GM19035 (cell line): Measurements from ENCODE around the gene CXCL8.

Source experiments
- ATAC-seq: cut with Tn5 transposase; IDR thresholded peaks from one replicate; pipeline ENCODE4 v1.9.1; 2021; ENCODE audit not compliant: unreplicated experiment

Gene CXCL8

DNA sequence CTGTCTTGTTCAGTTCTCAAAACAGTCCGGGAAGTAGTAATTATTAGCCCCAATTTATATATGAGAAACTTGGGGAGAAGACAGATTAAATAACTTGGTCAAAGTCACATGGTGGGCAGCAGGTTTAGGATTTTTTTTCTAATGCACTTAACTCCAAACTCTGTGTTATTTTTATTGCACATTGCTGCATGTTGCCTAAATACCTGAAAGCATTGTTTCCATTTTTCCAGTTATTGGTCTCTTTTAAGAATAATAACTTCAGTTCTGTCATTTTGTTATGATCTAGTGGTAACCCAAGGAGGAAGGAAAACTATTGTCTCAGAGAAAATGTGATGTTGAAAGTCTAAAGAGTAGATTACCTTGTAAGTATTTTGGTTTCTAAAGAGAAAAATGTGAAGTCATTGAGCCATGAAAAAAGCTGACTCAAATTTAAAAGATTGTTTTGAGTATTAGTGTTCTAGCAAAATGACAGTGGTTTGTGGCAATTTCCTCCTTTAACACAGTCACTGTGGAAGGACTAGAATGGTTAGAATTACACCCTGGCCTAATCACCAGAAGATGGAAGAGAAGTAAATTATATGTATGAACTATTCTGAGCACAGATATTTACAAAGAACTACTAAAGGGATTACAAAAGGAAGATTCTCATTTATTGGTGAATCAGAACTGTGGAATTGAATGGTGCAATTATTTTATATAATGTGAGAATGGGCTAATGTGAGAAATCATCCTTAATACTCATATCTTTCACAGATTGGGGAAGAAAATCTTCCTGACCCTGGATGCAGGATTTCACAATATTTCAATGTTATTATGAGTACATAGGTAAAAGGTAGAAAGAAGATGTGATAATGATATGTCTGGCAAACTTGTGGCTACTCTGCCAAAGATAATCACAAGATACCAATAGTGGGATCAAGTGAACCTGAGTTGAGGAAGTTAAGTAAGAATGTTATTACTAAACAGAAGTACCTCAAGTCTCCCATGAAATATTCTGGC lies 21.7 kb upstream of the CXCL8 start:
- ATAC-seq = peak; percentile 90

DNA sequence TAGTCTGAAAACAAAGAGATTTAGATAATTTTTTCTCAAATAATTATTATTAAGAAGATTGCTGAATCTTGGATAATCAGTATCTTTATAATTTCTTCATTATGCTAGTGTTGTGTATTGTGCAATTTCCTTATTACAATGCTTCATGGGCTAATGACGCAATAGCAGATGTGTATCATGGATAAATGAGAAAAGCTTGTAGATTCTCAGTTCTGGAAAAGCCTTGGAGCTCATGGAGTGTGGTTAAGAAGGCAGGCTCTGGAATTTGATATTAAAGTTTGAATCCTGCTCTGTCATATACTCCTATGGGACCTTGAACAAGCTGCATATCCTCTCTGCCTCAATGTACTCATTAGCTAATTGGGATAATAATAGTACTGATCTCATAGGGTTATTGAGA lies 18.9 kb upstream of the CXCL8 start:
- ATAC-seq = no peak

DNA sequence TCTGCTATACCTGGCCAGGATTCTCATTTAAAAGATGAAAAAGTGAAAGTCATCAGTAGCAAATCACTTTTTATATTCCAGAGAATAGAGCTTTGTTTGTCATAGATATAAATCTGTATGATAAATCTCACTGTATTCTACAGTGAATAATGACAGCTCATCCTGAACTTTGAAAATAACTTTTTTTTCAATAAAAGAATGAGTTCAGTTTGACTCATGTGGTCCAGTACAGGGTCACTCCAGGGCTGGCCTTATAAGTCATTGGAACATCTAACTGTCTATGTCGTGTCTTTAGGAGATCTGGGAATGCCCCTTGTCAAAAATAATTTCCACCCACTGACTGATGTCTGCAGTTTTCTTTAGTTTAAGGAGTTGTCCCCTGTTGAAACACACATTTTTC lies 18.5 kb upstream of the CXCL8 start:
- no peak for ATAC-seq

DNA sequence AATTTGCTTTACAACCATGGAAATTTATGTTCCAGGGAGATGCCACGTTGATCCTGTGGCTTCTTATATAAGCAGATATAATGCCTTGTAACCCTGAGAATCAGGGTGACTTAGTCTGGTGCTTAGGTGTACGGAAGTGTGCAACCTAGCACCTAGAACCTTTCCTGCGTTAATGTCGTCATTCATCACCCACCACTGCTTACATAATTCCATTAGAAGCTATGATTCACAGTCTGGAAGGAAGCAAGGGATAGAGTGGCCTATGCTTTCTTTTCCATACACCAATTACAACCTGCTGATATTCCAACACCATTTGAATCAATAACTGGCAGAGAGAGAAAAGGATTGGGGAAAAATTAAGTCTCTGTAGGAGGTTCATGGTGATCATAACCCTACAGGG lies 17.3 kb upstream of the CXCL8 start:
- ATAC-seq = no peak

DNA sequence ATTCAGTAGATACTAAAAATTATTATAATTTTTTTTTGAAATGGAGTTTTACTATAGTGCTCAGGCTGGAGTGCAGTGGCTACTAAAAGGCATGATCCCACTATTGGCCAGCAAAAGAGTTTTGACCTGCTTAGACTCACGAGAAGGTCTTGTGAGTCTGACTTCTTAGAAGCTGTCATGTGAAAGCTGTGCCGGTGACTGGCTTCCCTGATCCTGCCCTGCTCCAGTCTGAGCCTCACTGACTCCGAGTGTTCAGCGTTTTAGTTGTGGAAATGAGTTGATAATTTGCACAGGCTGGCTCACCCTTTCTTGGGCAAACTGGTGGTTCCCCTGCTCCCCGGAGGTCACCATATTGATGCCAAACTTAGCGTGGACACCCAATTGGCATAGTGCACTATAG lies 16.4 kb upstream of the CXCL8 start:
- ATAC-seq = no peak

DNA sequence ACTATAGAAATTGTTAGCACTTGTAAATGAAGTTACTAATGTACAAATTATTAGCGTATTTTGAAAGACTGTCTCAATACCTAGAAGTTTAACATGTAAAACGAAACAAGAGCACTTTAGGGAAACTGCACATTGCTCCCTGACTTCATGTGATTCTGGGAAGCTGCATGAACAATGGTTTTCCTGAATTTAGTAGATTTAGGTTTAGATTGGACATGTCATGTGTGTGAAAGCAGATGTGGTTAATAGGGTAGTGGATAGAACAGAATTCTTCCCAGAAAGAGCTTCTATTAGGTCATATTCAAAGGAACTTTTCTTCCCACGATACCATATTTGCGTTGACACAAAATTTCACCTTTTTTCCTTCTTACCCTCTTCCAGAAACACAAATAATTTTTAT lies 14.9 kb upstream of the CXCL8 start:
- no peak for ATAC-seq

DNA sequence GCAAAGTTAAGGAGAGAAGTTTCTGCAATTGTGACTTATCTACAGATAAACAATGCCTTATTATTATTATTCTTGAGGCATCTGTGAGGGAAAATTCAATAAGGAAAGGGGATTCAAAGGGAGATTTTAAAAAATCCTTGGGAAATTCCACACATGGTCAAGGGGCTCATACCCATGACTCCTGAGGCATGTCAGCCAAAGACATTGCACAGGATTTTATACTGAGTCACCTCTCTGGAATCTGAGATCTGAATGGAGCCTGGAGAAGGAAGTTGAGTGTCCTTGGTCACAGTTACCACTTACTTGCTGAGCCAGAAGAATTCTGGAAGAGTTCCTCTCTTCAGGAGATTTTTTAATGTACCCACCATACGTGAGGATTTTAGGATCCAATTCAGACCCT lies 14.4 kb upstream of the CXCL8 start:
- ATAC-seq = no peak

DNA sequence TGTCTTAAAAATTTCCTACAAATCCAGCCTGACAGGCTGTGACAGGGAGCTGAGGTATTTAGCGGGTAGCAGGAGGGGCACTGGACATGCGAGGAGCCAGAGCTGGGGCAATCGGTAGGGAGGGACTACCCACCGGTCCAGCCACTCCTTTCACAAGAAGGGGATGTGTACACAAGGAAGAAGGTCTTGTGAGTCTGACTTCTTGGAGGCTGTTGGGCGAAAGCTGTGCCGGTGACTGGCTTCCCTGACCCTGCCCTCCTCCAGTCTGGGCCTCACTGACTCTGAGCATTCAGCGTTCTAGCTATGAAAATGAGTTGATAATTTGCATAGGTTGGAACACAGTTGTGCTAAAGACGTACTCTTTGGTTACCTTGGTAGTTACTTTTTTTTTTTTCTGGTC lies 12.7 kb upstream of the CXCL8 start:
- peak; percentile 76 for ATAC-seq

DNA sequence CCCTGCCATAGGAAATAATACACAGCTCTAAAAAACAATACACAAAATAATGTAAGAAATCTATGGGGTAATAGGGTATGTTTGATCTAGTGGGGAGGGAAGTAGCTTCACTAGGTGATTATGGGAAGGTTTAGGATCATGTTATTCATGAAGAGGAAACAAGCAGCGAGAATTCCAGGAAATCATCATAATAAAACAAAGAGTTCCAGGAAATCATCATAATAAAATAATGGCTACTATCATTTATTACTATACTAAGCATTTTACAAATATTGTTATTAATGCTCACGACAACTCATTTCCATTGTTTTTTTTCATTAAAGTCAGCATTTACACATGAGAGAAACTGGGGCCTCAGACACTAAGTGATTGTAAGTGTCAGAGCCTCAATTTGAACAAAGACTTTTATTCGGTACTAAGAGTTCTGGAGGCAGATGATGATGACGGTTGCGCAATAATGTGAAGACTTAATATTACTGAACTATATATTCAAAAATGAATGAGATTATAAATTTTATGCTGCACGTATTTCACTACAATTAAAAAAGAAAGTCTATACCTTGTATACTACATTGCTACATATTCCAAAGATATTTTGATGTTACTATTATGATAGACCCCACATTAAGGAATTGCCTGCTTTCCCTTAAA lies 12.2 kb upstream of the CXCL8 start:
- no peak for ATAC-seq

DNA sequence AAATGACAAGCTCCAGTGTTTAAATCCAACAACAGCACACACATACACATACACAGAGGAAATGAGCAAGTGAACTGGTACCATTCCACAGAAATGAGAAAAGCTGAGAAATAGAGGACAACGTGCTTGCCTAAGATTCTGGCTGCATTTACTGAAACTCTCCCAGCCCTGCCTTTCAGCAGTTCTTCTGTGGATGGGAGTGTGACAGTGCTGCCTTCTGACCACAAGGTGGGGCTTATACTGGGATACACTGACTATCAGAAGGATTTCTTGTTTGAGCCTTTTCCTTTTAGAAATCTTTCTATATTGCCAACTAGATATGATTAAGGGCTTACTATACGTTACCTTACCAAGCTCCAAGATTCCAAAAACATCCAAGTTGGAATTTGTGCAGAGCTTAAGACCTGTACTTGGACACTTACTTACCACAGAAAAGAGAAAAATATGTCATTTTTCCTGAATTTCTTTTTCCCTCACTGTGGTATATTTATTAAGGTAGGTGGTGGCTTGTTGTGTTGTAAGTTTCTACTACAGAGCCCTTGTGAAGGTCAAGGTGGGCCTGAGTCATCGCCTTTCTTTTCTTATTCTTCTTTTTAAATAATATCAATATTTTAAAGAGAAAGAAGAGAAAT lies 10.7 kb upstream of the CXCL8 start:
- peak; percentile 58 for ATAC-seq

DNA sequence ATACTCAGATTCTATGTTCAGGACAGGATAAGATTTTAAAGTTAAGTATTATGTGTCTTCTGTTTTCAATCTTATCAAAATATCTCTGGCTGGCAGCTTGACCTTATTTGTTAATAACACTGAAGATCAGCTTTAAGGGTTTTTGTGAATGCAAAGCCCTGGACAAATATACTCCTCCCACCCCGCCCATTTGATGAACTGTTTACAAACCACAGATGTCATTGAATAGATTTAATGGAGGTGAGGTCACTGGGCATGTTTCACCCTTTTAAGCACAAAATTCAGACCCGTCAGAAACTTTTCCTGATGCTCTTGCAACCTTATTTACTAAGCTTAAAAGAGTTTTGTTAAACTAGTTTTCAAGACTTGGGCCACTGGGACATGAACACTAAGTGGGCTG lies 10.1 kb upstream of the CXCL8 start:
- ATAC-seq = no peak

DNA sequence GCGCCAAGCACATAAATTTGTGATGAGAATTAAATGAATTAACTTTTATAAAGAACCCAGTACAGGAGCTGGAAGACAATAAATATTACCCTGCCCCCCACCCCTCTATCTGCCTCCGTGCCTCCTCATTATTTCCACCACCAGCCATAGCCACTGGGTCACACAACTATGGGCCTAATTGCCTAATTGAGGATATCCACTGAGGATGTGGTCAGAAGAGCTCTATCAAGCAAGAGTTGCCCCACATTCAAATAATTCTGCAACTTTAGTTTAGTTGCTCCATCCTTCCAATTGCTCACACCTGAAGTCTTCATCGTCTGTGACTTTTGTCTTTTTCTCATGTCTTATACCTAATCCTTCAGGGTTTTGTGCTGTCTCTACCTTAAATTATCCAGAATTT lies 9.5 kb upstream of the CXCL8 start:
- no peak for ATAC-seq

DNA sequence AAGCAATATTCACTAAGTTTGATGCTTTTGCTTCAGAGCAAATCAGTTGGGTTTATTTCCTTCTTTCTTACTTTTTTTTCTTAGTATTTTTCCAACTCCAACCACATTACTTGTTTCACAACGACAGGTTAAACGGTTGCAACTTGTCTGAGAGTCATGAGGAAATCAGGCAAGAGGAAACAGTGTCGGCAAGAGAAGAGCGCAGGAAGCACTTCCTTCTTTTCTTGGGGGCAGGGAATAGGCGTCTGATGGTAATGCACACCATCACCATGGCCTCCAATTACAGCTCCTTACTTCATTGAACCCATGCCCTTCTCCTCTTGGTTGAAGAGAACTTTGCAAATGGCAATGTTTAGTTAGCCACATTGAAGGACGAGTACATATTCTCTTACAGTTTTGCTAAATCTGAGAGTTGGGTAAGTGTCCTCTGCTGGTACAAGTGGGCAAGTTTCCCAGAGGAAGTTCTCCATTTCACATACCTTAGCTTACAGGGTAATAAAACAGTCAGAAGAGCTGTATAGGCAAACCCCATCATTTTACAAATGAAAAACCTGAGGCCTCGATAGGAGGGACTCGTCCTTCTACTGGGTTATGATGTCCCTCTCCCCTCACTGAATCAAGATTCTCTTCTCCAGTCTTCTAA lies 8.3 kb upstream of the CXCL8 start:
- ATAC-seq = no peak

DNA sequence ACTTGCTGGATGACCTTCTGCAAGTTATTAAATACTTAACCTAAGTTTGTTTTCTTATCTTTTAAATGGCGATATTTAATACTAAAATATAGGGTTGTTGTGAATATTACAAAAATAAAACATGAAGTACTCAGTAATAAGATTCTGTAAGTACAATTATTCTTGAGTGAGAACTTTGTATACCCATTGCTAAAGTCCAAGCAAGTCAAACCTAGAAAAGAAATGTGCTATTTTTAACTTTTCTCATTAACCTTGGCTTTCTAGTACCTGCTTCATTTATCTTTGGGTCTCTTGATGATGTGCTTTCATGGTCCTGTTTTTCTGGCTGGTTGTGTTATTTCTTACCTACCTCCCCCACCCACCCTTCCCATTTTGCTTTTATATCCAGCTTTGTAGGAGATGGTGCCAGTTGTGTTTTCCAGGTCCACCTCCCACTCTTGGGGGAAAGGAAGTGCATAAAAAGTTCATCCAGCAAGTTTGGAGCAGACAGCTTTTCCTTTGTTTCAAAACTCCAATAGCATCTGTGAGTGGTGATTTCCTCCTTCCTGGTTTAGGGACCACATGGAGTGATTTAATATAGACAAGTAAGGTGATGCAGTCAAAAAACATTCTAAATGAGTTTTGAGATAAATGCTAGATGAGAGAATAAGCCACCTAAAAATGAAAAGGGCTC lies 7.5 kb upstream of the CXCL8 start:
- ATAC-seq = no peak

DNA sequence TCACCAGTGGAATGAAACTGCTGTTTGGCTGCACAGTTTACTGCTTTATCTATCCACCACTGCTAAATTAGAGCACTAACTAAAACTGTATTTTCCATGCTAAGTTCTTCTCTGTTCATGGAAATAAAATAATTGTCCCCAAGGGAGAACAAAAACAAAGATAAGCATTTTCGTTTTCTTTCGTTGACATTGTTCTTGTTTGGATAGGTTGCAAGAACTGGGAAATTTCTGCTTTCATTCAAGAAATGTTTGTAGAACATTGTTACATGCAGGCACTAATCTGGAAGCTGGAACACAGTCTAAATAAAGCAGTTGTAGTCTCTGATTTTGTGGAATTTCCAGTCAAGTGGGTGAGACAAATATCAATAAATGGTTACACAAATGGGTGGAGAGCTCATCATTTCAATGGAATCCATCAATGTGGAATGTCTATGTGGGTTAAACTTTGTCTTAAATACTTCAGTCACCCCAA lies 5.8 kb upstream of the CXCL8 start:
- no peak for ATAC-seq

DNA sequence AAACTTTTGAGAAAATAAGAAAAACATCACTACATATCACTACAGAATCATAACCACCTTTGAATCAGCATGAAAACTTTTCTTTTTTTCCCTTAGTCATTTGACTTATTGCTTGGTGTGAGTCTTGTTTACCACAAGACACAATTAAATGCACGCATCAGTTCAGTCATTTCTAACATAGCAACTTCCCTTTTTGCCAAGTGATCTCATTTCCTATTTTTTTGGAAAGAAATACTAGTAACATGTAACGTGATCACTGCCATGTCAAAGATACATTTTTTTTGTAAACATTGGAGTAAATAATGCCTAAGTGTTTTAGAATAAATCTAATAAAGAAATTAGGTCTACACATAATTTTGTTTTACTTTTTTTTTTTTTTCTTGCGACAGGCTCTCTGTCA lies 5.1 kb upstream of the CXCL8 start:
- ATAC-seq = peak; percentile 83

DNA sequence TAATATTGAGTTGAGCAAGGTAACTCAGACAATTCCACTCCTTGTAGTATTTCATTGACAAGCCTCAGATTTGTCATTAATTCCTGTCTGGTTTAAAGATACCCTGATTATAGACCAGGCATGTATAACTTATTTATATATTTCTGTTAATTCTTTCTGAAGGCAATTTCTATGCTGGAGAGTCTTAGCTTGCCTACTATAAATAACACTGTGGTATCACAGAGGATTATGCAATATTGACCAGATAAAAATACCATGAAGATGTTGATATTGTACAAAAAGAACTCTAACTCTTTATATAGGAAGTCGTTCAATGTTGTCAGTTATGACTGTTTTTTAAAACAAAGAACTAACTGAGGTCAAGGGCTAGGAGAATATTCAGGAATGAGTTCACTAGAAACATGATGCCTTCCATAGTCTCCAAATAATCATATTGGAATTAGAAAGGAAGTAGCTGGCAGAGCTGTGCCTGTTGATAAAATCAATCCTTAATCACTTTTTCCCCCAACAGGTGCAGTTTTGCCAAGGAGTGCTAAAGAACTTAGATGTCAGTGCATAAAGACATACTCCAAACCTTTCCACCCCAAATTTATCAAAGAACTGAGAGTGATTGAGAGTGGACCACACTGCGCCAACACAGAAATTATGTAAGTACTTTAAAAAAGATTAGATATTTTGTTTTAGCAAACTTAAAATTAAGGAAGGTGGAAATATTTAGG lies 821 bp downstream of the CXCL8 start:
- no peak for ATAC-seq

DNA sequence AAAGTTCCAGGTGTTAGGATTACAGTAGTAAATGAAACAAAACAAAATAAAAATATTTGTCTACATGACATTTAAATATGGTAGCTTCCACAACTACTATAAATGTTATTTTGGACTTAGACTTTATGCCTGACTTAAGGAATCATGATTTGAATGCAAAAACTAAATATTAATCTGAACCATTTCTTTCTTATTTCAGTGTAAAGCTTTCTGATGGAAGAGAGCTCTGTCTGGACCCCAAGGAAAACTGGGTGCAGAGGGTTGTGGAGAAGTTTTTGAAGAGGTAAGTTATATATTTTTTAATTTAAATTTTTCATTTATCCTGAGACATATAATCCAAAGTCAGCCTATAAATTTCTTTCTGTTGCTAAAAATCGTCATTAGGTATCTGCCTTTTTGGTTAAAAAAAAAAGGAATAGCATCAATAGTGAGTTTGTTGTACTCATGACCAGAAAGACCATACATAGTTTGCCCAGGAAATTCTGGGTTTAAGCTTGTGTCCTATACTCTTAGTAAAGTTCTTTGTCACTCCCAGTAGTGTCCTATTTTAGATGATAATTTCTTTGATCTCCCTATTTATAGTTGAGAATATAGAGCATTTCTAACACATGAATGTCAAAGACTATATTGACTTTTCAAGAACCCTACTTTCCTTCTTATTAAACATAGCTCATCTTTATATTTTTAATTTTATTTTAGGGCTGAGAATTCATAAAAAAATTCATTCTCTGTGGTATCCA lies 1.6 kb downstream of the CXCL8 start:
- no peak for ATAC-seq

DNA sequence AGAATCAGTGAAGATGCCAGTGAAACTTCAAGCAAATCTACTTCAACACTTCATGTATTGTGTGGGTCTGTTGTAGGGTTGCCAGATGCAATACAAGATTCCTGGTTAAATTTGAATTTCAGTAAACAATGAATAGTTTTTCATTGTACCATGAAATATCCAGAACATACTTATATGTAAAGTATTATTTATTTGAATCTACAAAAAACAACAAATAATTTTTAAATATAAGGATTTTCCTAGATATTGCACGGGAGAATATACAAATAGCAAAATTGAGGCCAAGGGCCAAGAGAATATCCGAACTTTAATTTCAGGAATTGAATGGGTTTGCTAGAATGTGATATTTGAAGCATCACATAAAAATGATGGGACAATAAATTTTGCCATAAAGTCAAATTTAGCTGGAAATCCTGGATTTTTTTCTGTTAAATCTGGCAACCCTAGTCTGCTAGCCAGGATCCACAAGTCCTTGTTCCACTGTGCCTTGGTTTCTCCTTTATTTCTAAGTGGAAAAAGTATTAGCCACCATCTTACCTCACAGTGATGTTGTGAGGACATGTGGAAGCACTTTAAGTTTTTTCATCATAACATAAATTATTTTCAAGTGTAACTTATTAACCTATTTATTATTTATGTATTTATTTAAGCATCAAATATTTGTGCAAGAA lies 2.3 kb downstream of the CXCL8 start:
- no peak for ATAC-seq
